RWPE1 (cell line): Measurements from ENCODE around the gene GPR39.
A peak's percentile ranks its signal among the peaks of the same experiment; 100 is the strongest.

Source experiments
- CTCF ChIA-PET: fragments of 350-600 bp; sonication (Branson Sonifier 250); formaldehyde crosslinking; extraction: SDS; loops from one replicate; lab custom pipeline; 2021; lab: Yijun Ruan, JAX
- POLR2A ChIA-PET: fragments of 400-600 bp; formaldehyde crosslinking; extraction: SDS; loops from one replicate; lab custom pipeline; 2020; ENCODE audit warnings: antibody characterized with exemption; ENCODE audit not compliant: low non-redundant PET; lab: Yijun Ruan, JAX
- DNase-seq: peaks from one replicate; pipeline ENCODE4 v3.0.0; 2012; ENCODE audit warnings: low spot score
- H3K27ac ChIP-seq: fragments of 450-650 bp; 2 replicates; pipeline ENCODE4 v1.5.1; 2017
- TF ChIP-seq, protein P1 (sequence below): fragments of 450-650 bp; conservative IDR thresholded peaks from 2 replicates; pipeline ENCODE4 v1.5.1; 2017; ENCODE audit warnings: low read depth, mild to moderate bottlenecking

The GPR39 gene

DNA sequence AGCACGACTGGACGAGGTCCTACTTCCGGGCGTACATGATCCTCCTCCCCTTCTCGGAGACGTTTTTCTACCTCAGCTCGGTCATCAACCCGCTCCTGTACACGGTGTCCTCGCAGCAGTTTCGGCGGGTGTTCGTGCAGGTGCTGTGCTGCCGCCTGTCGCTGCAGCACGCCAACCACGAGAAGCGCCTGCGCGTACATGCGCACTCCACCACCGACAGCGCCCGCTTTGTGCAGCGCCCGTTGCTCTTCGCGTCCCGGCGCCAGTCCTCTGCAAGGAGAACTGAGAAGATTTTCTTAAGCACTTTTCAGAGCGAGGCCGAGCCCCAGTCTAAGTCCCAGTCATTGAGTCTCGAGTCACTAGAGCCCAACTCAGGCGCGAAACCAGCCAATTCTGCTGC lies 228.6 kb downstream of the GPR39 start:
- POLR2A ChIA-PET = no interaction called here
- TF ChIP-seq, protein P1, sequence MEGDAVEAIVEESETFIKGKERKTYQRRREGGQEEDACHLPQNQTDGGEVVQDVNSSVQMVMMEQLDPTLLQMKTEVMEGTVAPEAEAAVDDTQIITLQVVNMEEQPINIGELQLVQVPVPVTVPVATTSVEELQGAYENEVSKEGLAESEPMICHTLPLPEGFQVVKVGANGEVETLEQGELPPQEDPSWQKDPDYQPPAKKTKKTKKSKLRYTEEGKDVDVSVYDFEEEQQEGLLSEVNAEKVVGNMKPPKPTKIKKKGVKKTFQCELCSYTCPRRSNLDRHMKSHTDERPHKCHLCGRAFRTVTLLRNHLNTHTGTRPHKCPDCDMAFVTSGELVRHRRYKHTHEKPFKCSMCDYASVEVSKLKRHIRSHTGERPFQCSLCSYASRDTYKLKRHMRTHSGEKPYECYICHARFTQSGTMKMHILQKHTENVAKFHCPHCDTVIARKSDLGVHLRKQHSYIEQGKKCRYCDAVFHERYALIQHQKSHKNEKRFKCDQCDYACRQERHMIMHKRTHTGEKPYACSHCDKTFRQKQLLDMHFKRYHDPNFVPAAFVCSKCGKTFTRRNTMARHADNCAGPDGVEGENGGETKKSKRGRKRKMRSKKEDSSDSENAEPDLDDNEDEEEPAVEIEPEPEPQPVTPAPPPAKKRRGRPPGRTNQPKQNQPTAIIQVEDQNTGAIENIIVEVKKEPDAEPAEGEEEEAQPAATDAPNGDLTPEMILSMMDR = no peak
- no peak overlapping the region for H3K27ac ChIP-seq
- no peak for DNase-seq
- CTCF ChIA-PET = no interaction called here

DNA sequence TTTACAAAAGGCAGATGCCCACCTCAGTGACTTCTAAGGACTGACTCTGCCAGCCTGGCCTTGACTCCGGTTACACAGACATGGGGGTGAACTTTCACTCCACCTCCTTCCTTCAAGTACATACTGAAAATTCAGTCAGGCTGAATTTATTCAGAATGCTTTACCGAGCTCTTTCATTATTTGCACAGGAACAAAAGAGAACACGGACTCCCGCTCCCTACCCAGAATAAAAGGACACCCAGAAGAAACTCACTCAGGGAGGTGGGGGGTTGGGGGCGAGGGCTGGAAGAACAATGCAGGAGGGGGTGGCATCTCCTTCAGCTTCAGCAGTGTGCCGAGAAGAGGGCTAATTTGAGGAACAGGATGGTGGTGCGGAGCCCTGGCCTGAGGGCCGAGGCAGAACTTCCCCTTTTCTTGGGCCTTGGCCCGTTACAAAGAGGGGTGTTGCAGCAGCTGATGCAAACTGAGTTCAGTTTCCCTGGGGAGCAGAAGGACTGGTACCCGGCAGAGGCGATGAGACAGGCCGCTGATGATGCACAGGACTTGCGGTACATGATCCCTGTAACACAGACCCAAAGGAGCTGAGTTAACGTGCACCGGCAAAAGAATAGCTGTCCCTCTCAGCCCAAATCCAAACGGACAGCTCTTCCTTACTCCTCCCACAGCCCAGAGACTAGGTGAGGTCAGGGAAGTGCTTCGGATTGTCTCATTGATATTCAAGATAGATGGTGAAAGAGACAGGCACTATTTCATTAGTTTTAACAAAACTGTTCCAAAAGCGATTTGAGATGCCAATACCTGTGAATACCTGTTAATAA lies 229.3 kb downstream of the GPR39 start:
- ChIA-PET CTCF (interaction anchor here (0.6 to 0.8 kb wide), 2 partner anchors 19 to 99 kb away, joined by 3 to 4 read pairs; no protein-coding TSS in a partner anchor), POLR2A (no interaction called here)
- TF ChIP-seq, protein P1 = no peak
- no peak overlapping the region for H3K27ac ChIP-seq
- no peak for DNase-seq

DNA sequence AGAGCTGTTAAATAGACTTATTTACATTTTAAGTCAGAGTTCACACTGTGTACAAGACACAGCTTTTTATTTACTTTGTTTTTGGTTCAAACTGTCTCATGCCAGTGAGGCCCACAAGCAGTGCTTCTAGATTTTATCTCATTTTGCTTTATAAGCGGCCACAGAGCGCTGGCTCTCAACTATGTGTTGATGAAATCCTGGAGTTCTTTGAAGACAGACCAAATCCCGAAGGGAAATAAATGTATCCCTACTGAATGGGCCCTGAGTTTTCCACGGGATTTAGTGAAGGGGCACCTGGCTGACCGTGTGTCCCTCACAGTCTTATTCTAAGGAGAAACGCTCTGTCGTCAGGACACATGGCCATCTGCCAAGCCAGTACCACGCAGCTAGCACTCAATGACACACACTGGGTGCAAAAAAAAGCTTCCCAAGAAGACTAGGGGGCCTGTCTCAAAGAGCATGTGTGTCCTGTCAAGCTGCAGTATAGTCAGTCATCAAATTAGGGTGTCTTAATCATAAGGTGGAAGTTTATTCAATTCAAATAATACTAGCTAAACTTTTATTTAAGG lies 230.0 kb downstream of the GPR39 start:
- POLR2A ChIA-PET = no interaction called here
- TF ChIP-seq, protein P1 = no peak

DNA sequence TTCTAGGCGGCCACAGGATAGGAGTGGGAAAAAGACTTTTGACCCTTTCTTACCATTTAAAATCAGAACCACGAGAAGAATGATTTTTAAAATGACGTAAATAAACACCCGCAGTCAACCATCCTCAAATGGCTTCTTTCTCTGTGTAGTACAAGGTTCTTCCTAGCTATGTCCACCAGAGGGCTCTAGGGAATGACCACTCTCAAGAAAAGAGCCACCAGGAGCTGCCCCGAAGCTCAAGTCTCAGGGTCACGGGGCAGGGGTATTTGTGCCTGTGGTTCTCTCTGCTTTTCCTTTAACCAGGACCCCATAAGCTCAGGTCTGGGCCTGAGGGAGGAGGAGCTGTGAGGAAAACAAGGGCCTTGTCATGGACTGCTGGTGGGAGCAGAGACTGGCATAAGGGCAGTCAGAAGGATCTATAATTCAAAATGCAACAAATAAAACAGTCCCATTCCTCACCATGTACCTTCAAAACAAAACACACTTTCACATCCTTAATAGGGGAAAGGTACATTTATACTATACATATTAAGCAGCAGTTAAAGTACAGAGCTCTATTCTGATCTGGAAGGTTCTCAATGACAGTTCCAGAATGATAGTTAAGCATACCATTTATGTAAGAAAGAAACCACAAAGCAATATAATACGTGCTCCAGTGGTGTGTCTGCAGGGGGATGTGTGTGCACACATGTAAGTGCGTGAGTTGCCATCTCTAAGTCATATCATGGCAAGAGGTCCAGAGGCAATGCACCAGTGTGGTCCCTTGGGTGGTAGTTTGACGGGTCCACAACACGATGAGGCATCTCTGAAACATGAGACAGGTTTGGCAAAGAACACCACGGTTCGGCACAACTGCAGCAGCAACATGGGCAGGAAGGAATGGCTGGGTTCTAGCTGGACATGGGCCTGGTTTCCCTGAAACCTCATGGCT lies 234.8 kb downstream of the GPR39 start:
- ChIA-PET POLR2A (no interaction called here), CTCF (interaction anchor here (0.5 to 1.4 kb wide), 10 partner anchors 18 to 1269 kb away, joined by 3 to 5 read pairs (median 3); no protein-coding TSS in a partner anchor)
- TF ChIP-seq, protein P1 = peak; percentile 45
- peak; percentile 52 for DNase-seq
- no peak overlapping the region for H3K27ac ChIP-seq

More for the DNA sequence above, 230.0 kb downstream of the GPR39 start:
- H3K27ac ChIP-seq = no peak overlapping the region
- CTCF ChIA-PET = interaction anchor here (0.8 kb wide), 1 partner anchor 99 kb away, joined by 3 read pairs; no protein-coding TSS in a partner anchor
- no peak for DNase-seq

DNA sequence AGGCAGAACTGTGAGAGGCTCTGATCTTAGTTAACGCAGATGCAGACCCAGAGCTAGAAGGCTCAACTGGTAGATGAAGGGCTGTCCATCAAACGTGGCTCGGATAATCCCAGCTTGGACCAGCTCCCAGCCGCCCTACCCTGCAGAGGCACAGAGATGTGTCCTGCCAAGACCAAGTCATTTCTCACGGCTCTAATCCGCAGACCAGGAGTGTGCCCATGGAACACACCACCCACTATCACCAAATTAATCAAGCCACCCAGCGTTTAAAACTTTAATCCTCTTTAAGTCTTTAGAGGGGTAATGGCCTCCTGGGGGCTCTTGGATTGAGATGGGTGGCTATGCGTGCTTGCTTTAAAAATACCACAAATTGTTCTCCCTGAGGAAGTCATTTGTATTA lies 235.9 kb downstream of the GPR39 start:
- TF ChIP-seq, protein P1 = no peak
- ChIA-PET POLR2A (no interaction called here), CTCF (interaction anchor here (0.5 to 0.6 kb wide), 2 partner anchors 17 to 1220 kb away, joined by 3 to 5 read pairs; no protein-coding TSS in a partner anchor)
- DNase-seq = no peak
- H3K27ac ChIP-seq = no peak overlapping the region

DNA sequence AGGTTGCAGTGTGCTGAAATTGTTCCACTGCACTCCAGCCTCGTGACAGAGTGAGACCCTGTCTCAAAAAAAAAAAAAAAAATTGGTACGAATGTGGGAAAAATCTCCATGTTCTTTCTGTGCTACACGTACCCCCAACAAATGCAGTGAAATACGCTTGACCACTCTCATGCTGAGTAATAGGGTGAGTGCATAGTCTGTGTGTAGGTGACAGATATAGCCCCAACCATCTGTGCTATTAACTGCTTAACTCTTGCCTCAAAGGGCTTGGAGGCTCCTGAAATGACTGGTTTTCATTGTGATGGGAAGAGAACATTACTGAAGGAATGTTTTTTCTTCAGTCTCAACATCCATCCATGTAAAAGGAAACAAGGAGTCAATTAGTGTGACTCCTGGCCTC lies 237.7 kb downstream of the GPR39 start:
- TF ChIP-seq, protein P1 = no peak
- no peak for DNase-seq
- CTCF ChIA-PET = no interaction called here

More for the DNA sequence above, 237.7 kb downstream of the GPR39 start:
- no peak overlapping the region for H3K27ac ChIP-seq
- POLR2A ChIA-PET = no interaction called here
